Endothelial cell of umbilical vein (primary cell): ENCODE results near the gene AMHR2.
"Not testable (repeated sequence)": the region's sequence is repeated elsewhere in the genome, so short reads cannot be mapped to it uniquely, and the experiment has no call there.

Experiments
- CTCF ChIP-seq, 2 donors: IDR thresholded peaks; 1 replicate in 1 of 2; 2 replicates in 1 of 2; pipeline ENCODE4 v1.5.1; 2011; ENCODE audit warnings: low read length in 2 of 2, mild to moderate bottlenecking in 2 of 2, moderate library complexity in 2 of 2, control low read depth in 1 of 2, inconsistent platforms in 1 of 2, low read depth in 1 of 2; ENCODE audit not compliant: insufficient read depth in 1 of 2; ENCODE audit errors: extremely low read depth in 1 of 2
- EZH2 ChIP-seq: IDR thresholded peaks from 2 replicates; pipeline ENCODE4 v1.6.1; 2012; ENCODE audit warnings: borderline replicate concordance, low read depth, mild to moderate bottlenecking, moderate library complexity, low read length, inconsistent platforms; ENCODE audit not compliant: severe bottlenecking
- GATA2 ChIP-seq: IDR thresholded peaks from 2 replicates; pipeline ENCODE4 v1.7.0; 2011; ENCODE audit warnings: low read depth, mild to moderate bottlenecking, moderate library complexity, mixed read lengths, low read length; ENCODE audit not compliant: insufficient read length, insufficient read depth
- MAX ChIP-seq: IDR thresholded peaks from 2 replicates; pipeline ENCODE4 v1.6.1; 2011; ENCODE audit not compliant: insufficient read depth, insufficient read length
- MYC ChIP-seq: IDR thresholded peaks from one replicate; pipeline ENCODE4 v1.6.1; 2011; ENCODE audit warnings: mild to moderate bottlenecking, low read depth, low read length
- POLR2A ChIP-seq: IDR thresholded peaks from 2 replicates; pipeline ENCODE4 v1.6.1; 2012; ENCODE audit warnings: low read depth, mild to moderate bottlenecking, control low read depth, low read length

- TF ChIP-seq CTCF (IDR thresholded peaks at IDR 0.05; ENCODE audit: extremely low read depth in 1 of 2, insufficient read depth in 1 of 2, low read depth in 1 of 2, low read length in 2 of 2); POLR2A; GATA2; EZH2; MYC; MAX: not testable (repeated sequence)
Measured at GRCh38 chr12:53435326-53435725, 11.7 kb downstream of the AMHR2 start.
